Endothelial cell of umbilical vein (primary cell): ENCODE data around the gene AGL. TPM values are rescaled to one million over a fixed set of nuclear protein-coding genes. Genes with fewer than 3 reads are reported as not detected.
"Not testable (repeated sequence)": the region's sequence is repeated elsewhere in the genome, so short reads cannot be mapped to it uniquely, and the experiment has no call there.

ENCODE experiments used
- BruUV-seq: library from RNA; stranded (reverse); fragments of 400-500 nt; replicated peaks from 2 replicates; lab custom pipeline; 2021; lab: Mats Ljungman, UMichigan
- CTCF ChIA-PET: fragments of 300-600, 350-600 bp; sonication (Branson Sonifier 250); formaldehyde crosslinking; loops from one replicate; lab custom pipeline; 2021; ENCODE audit warnings: antibody characterized with exemption, inconsistent platforms; lab: Charles Lee
- POLR2A ChIA-PET: fragments of 300-600, 350-600 bp; sonication (Branson Sonifier 250); formaldehyde crosslinking; loops from one replicate; lab custom pipeline; 2021; ENCODE audit warnings: antibody characterized with exemption, inconsistent platforms; lab: Charles Lee
- DNase-seq: peaks from one replicate; pipeline ENCODE4 v3.0.0-alpha.2; 2011; ENCODE audit warnings: low read depth, low spot score
- FAIRE-seq: peaks from 2 replicates; lab custom pipeline; 2011; peaks lifted over from hg19 to GRCh38; lab: Jason Lieb, UNC
- H2AFZ ChIP-seq: 2 replicates; pipeline ENCODE4 v1.6.0; 2012; ENCODE audit warnings: low read depth, low read length, control low read depth, inconsistent platforms
- H3K27ac ChIP-seq: 2 replicates; pipeline ENCODE4 v1.5.1; 2011; ENCODE audit warnings: low read depth, mild to moderate bottlenecking, control low read depth, low read length, moderate library complexity; ENCODE audit not compliant: insufficient read depth
- H3K27me3 ChIP-seq, 2 experiments: 2 replicates each; pipeline versions ENCODE4 v1.6.0 to v1.6.1; 2011; ENCODE audit warnings: low read length in 2 of 2, mixed read lengths in 1 of 2; ENCODE audit not compliant: control insufficient read depth in 2 of 2, insufficient read depth in 2 of 2
- H3K36me3 ChIP-seq, 2 experiments: 2 replicates in 1 of 2; 3 replicates in 1 of 2; pipeline ENCODE4 v1.5.1; 2011; ENCODE audit warnings: low read length in 2 of 2, mild to moderate bottlenecking in 1 of 2, moderate library complexity in 1 of 2; ENCODE audit not compliant: control insufficient read depth in 2 of 2, insufficient read depth in 2 of 2; ENCODE audit errors: extremely low read depth in 1 of 2
- H3K4me1 ChIP-seq: 3 replicates; pipeline ENCODE4 v1.5.1; 2011; ENCODE audit warnings: mild to moderate bottlenecking, low read length; ENCODE audit not compliant: control insufficient read depth, insufficient read depth; ENCODE audit errors: extremely low read depth
- H3K4me2 ChIP-seq: 2 replicates; pipeline ENCODE4 v1.6.1; 2011; ENCODE audit warnings: low read length, control low read depth, mixed read lengths; ENCODE audit not compliant: insufficient read depth
- H3K4me3 ChIP-seq, 3 experiments: fragments of 200-600 bp in 1 of 3; sonication (generic), shearing (Covaris generic) in 1 of 3; replicated peaks in 1 of 3; 2 replicates each; pipeline ENCODE4 v1.5.1; 2011 to 2016; ENCODE audit warnings: control low read depth in 3 of 3, low read length in 3 of 3, mild to moderate bottlenecking in 2 of 3, inconsistent platforms in 1 of 3, low read depth in 1 of 3, moderate library complexity in 1 of 3; ENCODE audit not compliant: insufficient read depth in 1 of 3
- H3K79me2 ChIP-seq: 2 replicates; pipeline ENCODE4 v1.6.0; 2012; ENCODE audit warnings: low read length, inconsistent platforms; ENCODE audit not compliant: control insufficient read depth, insufficient read depth
- H3K9ac ChIP-seq: replicated peaks from 2 replicates; pipeline ENCODE3; 2011; ENCODE audit warnings: low read length, control low read depth; ENCODE audit not compliant: insufficient read depth; ENCODE audit errors: extremely low read depth
- H3K9me1 ChIP-seq: replicated peaks from 3 replicates; pipeline ENCODE4 v1.6.0; 2011; ENCODE audit warnings: mild to moderate bottlenecking, low read length; ENCODE audit not compliant: control insufficient read depth, insufficient read depth; ENCODE audit errors: extremely low read depth
- H3K9me3 ChIP-seq: replicated peaks from 2 replicates; pipeline ENCODE4 v1.5.1; 2012; ENCODE audit warnings: low read length, inconsistent platforms; ENCODE audit not compliant: control insufficient read depth, insufficient read depth
- H4K20me1 ChIP-seq: replicated peaks from 2 replicates; pipeline ENCODE3; 2011; ENCODE audit warnings: mild to moderate bottlenecking, low read length; ENCODE audit not compliant: control insufficient read depth, insufficient read depth; ENCODE audit errors: extremely low read depth
- CTCF ChIP-seq, 2 donors: IDR thresholded peaks; 1 replicate in 1 of 2; 2 replicates in 1 of 2; pipeline ENCODE4 v1.5.1; 2011; ENCODE audit warnings: low read length in 2 of 2, mild to moderate bottlenecking in 2 of 2, moderate library complexity in 2 of 2, control low read depth in 1 of 2, inconsistent platforms in 1 of 2, low read depth in 1 of 2; ENCODE audit not compliant: insufficient read depth in 1 of 2; ENCODE audit errors: extremely low read depth in 1 of 2
- EZH2 ChIP-seq: IDR thresholded peaks from 2 replicates; pipeline ENCODE4 v1.6.1; 2012; ENCODE audit warnings: borderline replicate concordance, low read depth, mild to moderate bottlenecking, moderate library complexity, low read length, inconsistent platforms; ENCODE audit not compliant: severe bottlenecking
- FOS ChIP-seq: IDR thresholded peaks from 2 replicates; pipeline ENCODE4 v1.6.1; 2011; ENCODE audit warnings: mild to moderate bottlenecking, low read length, moderate library complexity, borderline replicate concordance; ENCODE audit not compliant: insufficient read depth
- GATA2 ChIP-seq: IDR thresholded peaks from 2 replicates; pipeline ENCODE4 v1.7.0; 2011; ENCODE audit warnings: low read depth, mild to moderate bottlenecking, moderate library complexity, mixed read lengths, low read length; ENCODE audit not compliant: insufficient read length, insufficient read depth
- JUN ChIP-seq: IDR thresholded peaks from 2 replicates; pipeline ENCODE4 v1.6.1; 2011; ENCODE audit warnings: borderline replicate concordance, low read depth; ENCODE audit not compliant: insufficient read length, insufficient read depth
- MYC ChIP-seq: IDR thresholded peaks from one replicate; pipeline ENCODE4 v1.6.1; 2011; ENCODE audit warnings: mild to moderate bottlenecking, low read depth, low read length
- POLR2A ChIP-seq: IDR thresholded peaks from 2 replicates; pipeline ENCODE4 v1.6.1; 2012; ENCODE audit warnings: low read depth, mild to moderate bottlenecking, control low read depth, low read length
- POLR2AphosphoS5 ChIP-seq: IDR thresholded peaks from 2 replicates; pipeline ENCODE4 v1.6.1; 2012; ENCODE audit warnings: low read depth, mild to moderate bottlenecking, control low read depth, low read length, moderate library complexity; ENCODE audit not compliant: insufficient read depth
- dilution Hi-C: fragments of 300-500 bp; cut with MboI; formaldehyde crosslinking; loops from one replicate; pipeline ENCODE4 v1.15.0; 2019; ENCODE audit warnings: low sequenced_read_pairs; ENCODE audit not compliant: extremely low pct_ligation_motif_present
- intact Hi-C: fragments of 100-400 bp; cut with micrococcal nuclease; formaldehyde crosslinking; loops from one replicate; pipeline ENCODE4 v1.10.0; 2022
- polyA plus RNA-seq, 4 experiments: library from polyadenylated mRNA; depleted of rRNA in 3 of 4; stranded (reverse) in 3 of 4; unstranded in 1 of 4; fragments of >200 nt; gene quantifications; 2 replicates each; pipeline versions ENCODE4 v1.2.1 to v1.2.3, GENCODE V29; 2011 to 2012; ENCODE audit warnings: missing spikeins in 1 of 4
- total RNA-seq: library from RNA; stranded (reverse); gene quantifications from 2 replicates; pipeline ENCODE4 v1.2.3, GENCODE V29; 2021
- TF ChIP-seq, protein P1 (sequence below): IDR thresholded peaks from 2 replicates; pipeline ENCODE4 v1.6.1; 2011; ENCODE audit not compliant: insufficient read depth, insufficient read length

The AGL gene
- total and polyA plus RNA-seq, 2 donors (not counting 3 experiments of a cell fraction or from before 2014, with no cell fraction given) = 1.5 to 10.7 TPM

DNA sequence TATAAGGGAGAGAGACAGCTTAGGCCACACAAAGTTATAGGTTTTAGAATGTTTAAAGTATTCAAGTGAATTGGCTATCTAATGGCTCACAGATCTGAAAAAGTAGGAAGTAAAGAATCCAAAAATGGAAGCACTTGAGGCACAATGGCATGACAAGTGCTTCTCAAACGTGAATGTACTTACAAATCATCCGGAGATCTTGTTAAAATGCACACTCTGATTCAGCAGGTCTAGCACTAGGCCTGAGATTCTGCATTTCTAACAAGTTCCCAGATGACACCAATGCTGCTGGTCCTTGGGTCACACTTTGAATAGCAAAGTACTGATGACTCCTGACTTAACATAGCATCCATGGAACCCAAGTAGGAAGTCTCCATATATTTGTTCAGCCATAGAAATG is 20.9 kb upstream of the AGL start:
- no peak for DNase-seq
- Histone ChIP-seq H3K9me1 (no peaks in the 10 kb centered on the region), H2AFZ (no peak overlapping the region), H3K9me3 (no peaks in the 10 kb centered on the region), H3K4me1 (no peaks in the 10 kb centered on the region), H3K79me2 (no peaks in the 10 kb centered on the region), H3K9ac (no peak overlapping the region), H4K20me1 (no peaks in the 10 kb centered on the region), H3K27ac (no peak overlapping the region), H3K27me3 (no peaks in the 10 kb centered on the region), H3K4me3 (no peak overlapping the region), H3K36me3 (no peaks in the 10 kb centered on the region), H3K4me2 (no peak overlapping the region)
- dilution Hi-C loops = no loop called here
- TF ChIP-seq MYC (no peak), GATA2 (no peak), POLR2AphosphoS5 (no peak), FOS (no peak), CTCF (IDR thresholded peaks at IDR 0.05; ENCODE audit: extremely low read depth in 1 of 2, insufficient read depth in 1 of 2, low read depth in 1 of 2, low read length in 2 of 2) (no peak), JUN (no peak), EZH2 (no peak), POLR2A (no peak)
- TF ChIP-seq, protein P1, sequence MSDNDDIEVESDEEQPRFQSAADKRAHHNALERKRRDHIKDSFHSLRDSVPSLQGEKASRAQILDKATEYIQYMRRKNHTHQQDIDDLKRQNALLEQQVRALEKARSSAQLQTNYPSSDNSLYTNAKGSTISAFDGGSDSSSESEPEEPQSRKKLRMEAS = no peak
- ChIA-PET POLR2A (no interaction called here), CTCF (interaction anchor here (0.9 to 1.1 kb wide), 2 partner anchors 201 to 204 kb away, joined by 3 to 4 read pairs; no protein-coding TSS in a partner anchor)
- intact Hi-C loops = no loop called here
- no peak for FAIRE-seq
- no TSS peak for BruUV-seq

DNA sequence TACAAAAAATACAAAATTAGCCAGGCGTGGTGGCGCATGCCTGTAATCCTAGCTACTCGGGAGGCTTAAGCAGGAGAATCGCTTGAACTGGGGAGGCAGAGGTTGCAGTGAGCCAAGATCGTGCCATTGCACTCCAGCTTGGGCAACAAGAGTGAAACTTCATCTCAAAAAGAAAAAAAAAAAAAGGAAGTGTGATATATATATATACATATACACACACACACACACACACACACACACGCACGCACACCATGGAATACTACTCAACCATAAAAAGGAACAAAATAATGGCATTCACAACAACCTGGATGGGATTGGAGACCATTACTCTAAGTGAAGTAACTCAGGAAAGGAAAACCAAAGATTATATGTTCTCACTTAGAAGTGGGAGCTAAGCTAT is 16.2 kb upstream of the AGL start:
- CTCF ChIA-PET, H3K27me3 ChIP-seq, H2AFZ ChIP-seq, H3K4me1 ChIP-seq, BruUV-seq, H3K9ac ChIP-seq, H3K9me1 ChIP-seq, H4K20me1 ChIP-seq, H3K4me2 ChIP-seq, intact Hi-C loops, FAIRE-seq, DNase-seq, H3K4me3 ChIP-seq, POLR2A ChIA-PET, H3K36me3 ChIP-seq, H3K27ac ChIP-seq, H3K9me3 ChIP-seq, dilution Hi-C loops, H3K79me2 ChIP-seq: not testable (repeated sequence)
